ENCODE data around the gene FAM89A.

Gene FAM89A

GRCh38 chr1:231065510-231066241, 25.6 kb upstream of the FAM89A start:
- no peak for TF ChIP-seq CTCF (IDR thresholded peaks at IDR 0.05; ENCODE audit: low read depth, low read length, missing control alignments)
- no peak for DNase-seq (ENCODE audit: low read depth)
- no peak overlapping the region for H3K4me3 ChIP-seq (ENCODE audit: low read depth, low read length)

- TF ChIP-seq CTCF (IDR thresholded peaks at IDR 0.05; ENCODE audit: low read depth, low read length, missing control alignments) = no peak
- no peak overlapping the region for H3K4me3 ChIP-seq (ENCODE audit: low read depth, low read length)
- DNase-seq (ENCODE audit: low read depth) = no peak
Observed at GRCh38 chr1:231064418-231064817, 24.4 kb upstream of the FAM89A start.

GRCh38 chr1:231063331-231063730, 23.3 kb upstream of the FAM89A start:
- H3K4me3 ChIP-seq (ENCODE audit: low read depth, low read length) = no peak overlapping the region
- no peak for DNase-seq (ENCODE audit: low read depth)
- TF ChIP-seq CTCF (IDR thresholded peaks at IDR 0.05; ENCODE audit: low read depth, low read length, missing control alignments) = no peak

GRCh38 chr1:231062500-231063270, 22.6 kb upstream of the FAM89A start:
- no peak overlapping the region for H3K4me3 ChIP-seq (ENCODE audit: low read depth, low read length)
- DNase-seq (ENCODE audit: low read depth) = no peak
- TF ChIP-seq CTCF (IDR thresholded peaks at IDR 0.05; ENCODE audit: low read depth, low read length, missing control alignments) = no peak

GRCh38 chr1:231059566-231060193, 19.6 kb upstream of the FAM89A start:
- no peak overlapping the region for H3K4me3 ChIP-seq (ENCODE audit: low read depth, low read length)
- no peak for DNase-seq (ENCODE audit: low read depth)
- TF ChIP-seq CTCF (IDR thresholded peaks at IDR 0.05; ENCODE audit: low read depth, low read length, missing control alignments) = no peak

- H3K4me3 ChIP-seq (ENCODE audit: low read depth, low read length) = no peak overlapping the region
- no peak for TF ChIP-seq CTCF (IDR thresholded peaks at IDR 0.05; ENCODE audit: low read depth, low read length, missing control alignments)
Observed at GRCh38 chr1:231058416-231059109, 18.5 kb upstream of the FAM89A start.

More at GRCh38 chr1:231058416-231059109, 18.5 kb upstream of the FAM89A start:
- DNase-seq (ENCODE audit: low read depth) = no peak
